Mesenchymal stem cell (in vitro differentiated cells and primary cell): ENCODE data around the gene LAMC2.

Source experiments
- DNase-seq: peaks from one replicate; pipeline ENCODE4 v3.0.0-alpha.2; 2013
- H2AFZ ChIP-seq: one replicate; pipeline ENCODE4 v1.6.1; 2013; ENCODE audit warnings: low read depth, mild to moderate bottlenecking, control low read depth, inconsistent platforms, low read length, moderate library complexity
- H2AK5ac ChIP-seq: 2 replicates; pipeline ENCODE4 v1.6.1; 2013; ENCODE audit warnings: low read length, moderate library complexity, mild to moderate bottlenecking, inconsistent platforms; ENCODE audit not compliant: severe bottlenecking
- H2BK120ac ChIP-seq: one replicate; pipeline ENCODE4 v1.6.1; 2013; ENCODE audit warnings: low read depth, mild to moderate bottlenecking, inconsistent platforms, low read length, moderate library complexity
- H2BK12ac ChIP-seq, 2 experiments: one replicate each; pipeline ENCODE4 v1.6.1; 2013; ENCODE audit warnings: inconsistent platforms in 2 of 2, low read length in 2 of 2, mild to moderate bottlenecking in 2 of 2, moderate library complexity in 2 of 2, control low read depth in 1 of 2
- H2BK15ac ChIP-seq: one replicate; pipeline ENCODE4 v1.6.1; 2013; ENCODE audit warnings: mild to moderate bottlenecking, low read depth, inconsistent platforms; ENCODE audit not compliant: poor library complexity, severe bottlenecking
- H2BK5ac ChIP-seq: 2 replicates; pipeline ENCODE4 v1.6.1; 2013; ENCODE audit warnings: low read depth, mild to moderate bottlenecking, low read length, control low read depth, inconsistent platforms; ENCODE audit not compliant: poor library complexity, severe bottlenecking
- H3K14ac ChIP-seq, 2 experiments: one replicate each; pipeline ENCODE4 v1.6.1; 2013; ENCODE audit warnings: inconsistent platforms in 2 of 2, low read length in 2 of 2, control low read depth in 1 of 2, mild to moderate bottlenecking in 1 of 2, moderate library complexity in 1 of 2
- H3K18ac ChIP-seq, 2 experiments: one replicate each; pipeline ENCODE4 v1.6.1; 2013; ENCODE audit warnings: inconsistent platforms in 2 of 2, low read length in 2 of 2, control low read depth in 1 of 2, low read depth in 1 of 2, mild to moderate bottlenecking in 1 of 2
- H3K23ac ChIP-seq, 2 experiments: one replicate each; pipeline ENCODE4 v1.6.1; 2013; ENCODE audit warnings: inconsistent platforms in 2 of 2, low read length in 2 of 2, mild to moderate bottlenecking in 2 of 2, moderate library complexity in 2 of 2, control low read depth in 1 of 2
- H3K27ac ChIP-seq: 2 replicates; pipeline ENCODE4 v1.5.1; 2013; ENCODE audit warnings: mild to moderate bottlenecking, moderate library complexity, low read length, control low read depth, inconsistent platforms; ENCODE audit not compliant: poor library complexity, severe bottlenecking
- H3K27me3 ChIP-seq, 2 experiments: 2 replicates each; pipeline versions ENCODE4 v1.6.1 to v1.7.0; 2013; ENCODE audit warnings: low read length in 2 of 2, mild to moderate bottlenecking in 2 of 2, moderate library complexity in 2 of 2, control low read depth in 1 of 2, inconsistent platforms in 1 of 2; ENCODE audit not compliant: control insufficient read depth in 1 of 2, insufficient read depth in 1 of 2
- H3K36me3 ChIP-seq, 2 experiments: 2 replicates each; pipeline versions ENCODE4 v1.6.1 to v1.7.0; 2013; ENCODE audit warnings: low read length in 2 of 2, control low read depth in 1 of 2, inconsistent platforms in 1 of 2, low read depth in 1 of 2, mild to moderate bottlenecking in 1 of 2; ENCODE audit not compliant: insufficient read depth in 2 of 2, control insufficient read depth in 1 of 2
- H3K4ac ChIP-seq, 2 experiments: one replicate each; pipeline ENCODE4 v1.6.1; 2013; ENCODE audit warnings: inconsistent platforms in 2 of 2, low read length in 2 of 2, mild to moderate bottlenecking in 2 of 2, moderate library complexity in 2 of 2, control low read depth in 1 of 2, low read depth in 1 of 2
- H3K4me1 ChIP-seq: 2 replicates; pipeline ENCODE4 v1.6.1; 2013; ENCODE audit warnings: low read depth, low read length, control low read depth; ENCODE audit not compliant: control insufficient read depth, insufficient read depth
- H3K4me2 ChIP-seq: 2 replicates; pipeline ENCODE4 v1.6.1; 2013; ENCODE audit warnings: low read length, mild to moderate bottlenecking, inconsistent platforms; ENCODE audit not compliant: poor library complexity, severe bottlenecking
- H3K4me3 ChIP-seq, 2 experiments: 2 replicates each; pipeline versions ENCODE4 v1.5.1 to v1.7.0; 2013; ENCODE audit warnings: low read length in 2 of 2, mild to moderate bottlenecking in 2 of 2, control low read depth in 1 of 2, low read depth in 1 of 2; ENCODE audit not compliant: insufficient read depth in 1 of 2
- H3K79me1 ChIP-seq: replicated peaks from 2 replicates; pipeline ENCODE4 v1.6.1; 2013; ENCODE audit warnings: mild to moderate bottlenecking, control low read depth, low read length, inconsistent platforms; ENCODE audit not compliant: poor library complexity, severe bottlenecking
- H3K9ac ChIP-seq: 2 replicates; pipeline ENCODE4 v1.7.0; 2013; ENCODE audit warnings: mild to moderate bottlenecking, low read length, moderate library complexity
- H3K9me3 ChIP-seq: 2 replicates; pipeline ENCODE4 v1.7.0; 2013; ENCODE audit warnings: mild to moderate bottlenecking, low read length; ENCODE audit not compliant: control insufficient read depth
- H4K8ac ChIP-seq: one replicate; pipeline ENCODE4 v1.6.1; 2013; ENCODE audit warnings: inconsistent platforms, mild to moderate bottlenecking, low read length, moderate library complexity
- H4K91ac ChIP-seq: one replicate; pipeline ENCODE4 v1.6.1; 2013; ENCODE audit warnings: mild to moderate bottlenecking, low read length, inconsistent platforms
- WGBS: methylation state at CpG from one replicate; pipeline ENCODE4 v1.1.7; 2013; ENCODE audit warnings: mixed read lengths; 5-methylcytosine and 5-hydroxymethylcytosine counted together

LAMC2 gene

DNA sequence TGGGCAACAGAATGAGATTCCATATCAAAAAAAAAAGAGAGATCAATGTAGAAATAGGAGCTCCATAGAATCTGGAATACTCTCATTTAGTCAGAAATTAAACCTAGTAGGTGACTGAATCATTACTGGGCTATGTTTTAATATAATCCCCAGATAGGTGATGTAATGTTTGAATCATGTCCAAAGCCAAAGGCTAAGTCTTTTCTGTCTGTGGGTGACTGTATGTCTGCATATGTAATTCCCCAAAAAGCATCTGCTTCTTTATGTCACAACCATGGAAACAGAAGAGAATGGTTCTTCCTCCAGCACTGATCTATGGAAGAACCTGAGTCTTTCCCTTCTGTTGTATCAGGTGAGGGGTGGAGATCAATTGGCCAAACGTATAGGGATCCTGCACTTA, 5.8 kb downstream of the LAMC2 start:
- peak; percentile 69 for DNase-seq
- no peaks in the 10 kb centered on the region for H3K27me3 ChIP-seq
- H3K79me1 ChIP-seq, result no peaks in the 10 kb centered on the region
- H3K14ac ChIP-seq, result no peak overlapping the region
- WGBS, result no CpG with 5 or more reads among the region's 1 CpG
- no peak overlapping the region for H3K4ac ChIP-seq
- no peak overlapping the region for H2AFZ ChIP-seq
- H3K36me3 ChIP-seq, result no peaks in the 10 kb centered on the region
- no peak overlapping the region for H2BK120ac ChIP-seq
- H2BK12ac ChIP-seq, result no peak overlapping the region
- H3K9ac ChIP-seq, result peak overlapping the region; percentile 50
- H3K27ac ChIP-seq, result peak overlapping the region; percentile 18
- H4K91ac ChIP-seq, result no peak overlapping the region
- H3K9me3 ChIP-seq, result no peaks in the 10 kb centered on the region
- H3K4me1 ChIP-seq, result peaks cover 4% of the 10 kb centered on the region
- H3K18ac ChIP-seq, result no peak overlapping the region
- no peak overlapping the region for H3K4me3 ChIP-seq
- H3K23ac ChIP-seq, result no peak overlapping the region
- no peak overlapping the region for H3K4me2 ChIP-seq
- H2BK5ac ChIP-seq, result no peak overlapping the region
- H2BK15ac ChIP-seq, result no peak overlapping the region
- H2AK5ac ChIP-seq, result no peak overlapping the region
- no peak overlapping the region for H4K8ac ChIP-seq

DNA sequence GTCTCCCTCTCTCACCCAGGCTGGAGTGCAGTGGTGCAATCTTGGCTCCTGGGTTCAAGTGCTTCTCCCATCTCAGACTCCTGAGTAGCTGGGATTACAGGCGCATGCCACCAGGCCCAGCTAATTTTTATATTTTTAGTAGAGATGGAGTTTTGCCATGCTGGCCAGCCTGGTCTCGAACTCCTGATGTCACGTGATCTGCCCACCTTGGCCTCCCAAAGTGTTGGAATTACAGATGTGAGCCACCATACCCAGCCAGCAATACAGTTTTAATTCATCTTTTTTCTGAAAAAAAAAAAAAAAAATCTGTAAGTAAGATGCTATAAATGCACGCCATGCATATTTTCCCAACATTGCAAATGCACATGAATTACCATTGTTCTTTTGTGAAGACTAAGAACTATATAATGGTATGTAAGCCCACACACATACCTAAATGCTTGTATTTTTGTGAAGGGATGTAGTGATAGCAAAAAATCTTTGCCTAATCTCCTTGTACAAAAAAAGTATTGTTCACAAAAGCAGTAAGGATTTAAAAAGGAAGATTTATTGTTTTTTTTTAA, 8.0 kb downstream of the LAMC2 start:
- no peaks in the 10 kb centered on the region for H3K79me1 ChIP-seq
- WGBS, result 100% methylated on average over 2 of the region's 4 CpGs
- H4K91ac ChIP-seq, result no peak overlapping the region

DNA sequence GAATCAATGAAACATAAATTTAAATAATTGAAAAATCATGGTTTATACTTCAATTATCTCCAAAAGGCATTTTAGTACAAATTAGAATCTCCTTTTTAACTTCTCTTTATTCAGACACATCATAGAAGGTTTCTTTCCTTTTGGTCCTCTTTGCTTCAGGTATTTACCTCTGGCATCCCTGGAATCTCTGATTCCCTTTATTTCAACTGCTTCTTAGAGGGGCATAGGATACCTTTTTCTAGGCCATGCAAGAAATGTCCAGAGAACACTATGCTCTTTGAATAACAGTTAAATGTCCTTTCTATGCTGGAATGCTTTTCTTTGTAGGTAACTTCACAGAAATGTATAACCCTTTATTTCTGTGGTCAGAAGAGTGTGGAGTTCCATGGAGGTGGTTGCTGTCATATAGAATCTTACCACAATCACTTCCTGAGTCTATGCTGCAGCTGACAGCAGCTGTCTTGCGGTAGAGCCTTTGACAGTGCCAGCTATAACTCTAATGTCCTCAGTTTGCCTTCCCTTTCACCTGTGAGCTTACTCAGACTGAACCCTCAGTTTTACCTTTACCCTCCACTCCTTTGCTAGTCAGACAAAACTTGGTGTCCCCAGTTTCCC, 8.6 kb downstream of the LAMC2 start:
- H2BK120ac ChIP-seq, result no peak overlapping the region
- no peak overlapping the region for H3K27ac ChIP-seq
- no peak overlapping the region for H2BK12ac ChIP-seq
- no peaks in the 10 kb centered on the region for H3K9me3 ChIP-seq
- H3K36me3 ChIP-seq, result no peaks in the 10 kb centered on the region
- no peak overlapping the region for H3K4me3 ChIP-seq
- peak overlapping the region; percentile 3 for H2AK5ac ChIP-seq
- H3K79me1 ChIP-seq, result no peaks in the 10 kb centered on the region
- no peak overlapping the region for H4K91ac ChIP-seq
- H3K27me3 ChIP-seq, result no peaks in the 10 kb centered on the region
- peaks cover 7% of the 10 kb centered on the region for H3K4me1 ChIP-seq
- DNase-seq, result no peak
- H3K14ac ChIP-seq, result no peak overlapping the region
- H2BK5ac ChIP-seq, result no peak overlapping the region
- no peak overlapping the region for H3K4ac ChIP-seq
- no peak overlapping the region for H3K23ac ChIP-seq
- peak overlapping the region in 1 of 2 experiments; percentile 48 for H3K18ac ChIP-seq
- no peak overlapping the region for H3K4me2 ChIP-seq
- H3K9ac ChIP-seq, result no peak overlapping the region
- H2AFZ ChIP-seq, result no peak overlapping the region
- no peak overlapping the region for H4K8ac ChIP-seq
- H2BK15ac ChIP-seq, result no peak overlapping the region
- 96% methylated on average over 1 of the region's 1 CpG for WGBS

More for the DNA sequence above, 8.0 kb downstream of the LAMC2 start:
- Histone ChIP-seq H3K36me3 (no peaks in the 10 kb centered on the region), H2BK5ac (no peak overlapping the region), H2BK12ac (no peak overlapping the region), H3K27ac (no peak overlapping the region), H3K4me2 (no peak overlapping the region), H3K9ac (no peak overlapping the region), H4K8ac (no peak overlapping the region), H2AK5ac (no peak overlapping the region), H2AFZ (no peak overlapping the region), H3K18ac (no peak overlapping the region), H3K27me3 (no peaks in the 10 kb centered on the region), H3K4me1 (peaks cover 7% of the 10 kb centered on the region), H3K4me3 (no peak overlapping the region), H3K9me3 (no peaks in the 10 kb centered on the region), H2BK15ac (no peak overlapping the region), H3K14ac (no peak overlapping the region), H3K4ac (no peak overlapping the region), H3K23ac (no peak overlapping the region), H2BK120ac (no peak overlapping the region)
- DNase-seq, result no peak

DNA sequence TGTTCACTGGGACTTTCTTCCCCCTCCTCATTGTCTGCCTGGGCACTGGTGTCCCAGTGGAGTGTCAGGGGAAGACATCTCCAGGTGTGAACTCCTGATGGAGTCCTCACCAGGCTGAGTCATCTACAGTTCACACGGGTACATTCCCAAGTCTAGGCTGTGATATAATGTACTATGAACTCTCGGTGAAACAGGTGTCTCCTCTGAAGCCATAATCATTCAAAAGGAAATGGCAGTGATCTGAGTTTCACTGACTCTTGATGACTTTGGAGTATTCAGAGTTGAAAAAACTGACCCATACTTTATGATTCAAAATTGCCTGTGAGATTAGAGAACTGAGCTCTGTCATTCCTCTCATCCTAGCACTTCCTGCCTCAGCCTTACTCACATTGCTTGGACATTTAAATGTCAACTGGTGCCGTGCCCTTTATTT, 9.1 kb downstream of the LAMC2 start:
- Histone ChIP-seq H2BK5ac (no peak overlapping the region), H3K9me3 (no peaks in the 10 kb centered on the region), H4K91ac (no peak overlapping the region), H3K27ac (no peak overlapping the region), H2BK15ac (no peak overlapping the region), H2AK5ac (peak overlapping the region; percentile 3), H3K14ac (no peak overlapping the region), H3K79me1 (no peaks in the 10 kb centered on the region), H3K4ac (no peak overlapping the region), H3K36me3 (no peaks in the 10 kb centered on the region), H3K4me1 (peaks cover 7% of the 10 kb centered on the region), H3K27me3 (no peaks in the 10 kb centered on the region), H3K9ac (peak overlapping the region; percentile 27), H2BK12ac (no peak overlapping the region), H2AFZ (no peak overlapping the region), H3K4me3 (no peak overlapping the region), H4K8ac (no peak overlapping the region), H3K4me2 (no peak overlapping the region), H2BK120ac (no peak overlapping the region), H3K18ac (peak overlapping the region in 1 of 2 experiments; percentile 48), H3K23ac (no peak overlapping the region)
- DNase-seq, result no peak
- 46% methylated on average over 3 of the region's 3 CpGs for WGBS
